T-helper 1 cell (primary cell): ENCODE results near the gene MED15.
"Not testable (repeated sequence)": the region's sequence is repeated elsewhere in the genome, so short reads cannot be mapped to it uniquely, and the experiment has no call there.

Source experiments
- DNase-seq, 5 donors: peaks; one replicate each; pipeline ENCODE4 v3.0.0-alpha.2; 2012 to 2020

The MED15 gene

DNA sequence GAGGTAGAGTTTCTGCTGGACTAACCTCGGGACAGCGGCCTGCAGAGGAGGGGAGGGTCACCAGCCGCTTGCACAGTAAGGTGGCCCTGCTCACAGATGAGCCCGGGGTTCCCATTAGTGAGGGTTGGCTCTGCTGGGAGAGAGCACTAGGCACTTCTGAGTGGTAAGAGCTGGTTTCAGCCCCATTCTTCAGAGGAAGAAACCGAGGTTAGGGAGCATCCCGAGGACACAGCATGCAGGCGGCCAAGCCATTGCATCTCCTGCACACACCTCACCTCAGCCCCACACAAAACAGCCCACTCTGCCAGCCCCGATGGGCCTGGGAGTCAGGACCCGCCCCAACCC lies 99.3 kb downstream of the MED15 start:
- DNase-seq, result no peak

DNA sequence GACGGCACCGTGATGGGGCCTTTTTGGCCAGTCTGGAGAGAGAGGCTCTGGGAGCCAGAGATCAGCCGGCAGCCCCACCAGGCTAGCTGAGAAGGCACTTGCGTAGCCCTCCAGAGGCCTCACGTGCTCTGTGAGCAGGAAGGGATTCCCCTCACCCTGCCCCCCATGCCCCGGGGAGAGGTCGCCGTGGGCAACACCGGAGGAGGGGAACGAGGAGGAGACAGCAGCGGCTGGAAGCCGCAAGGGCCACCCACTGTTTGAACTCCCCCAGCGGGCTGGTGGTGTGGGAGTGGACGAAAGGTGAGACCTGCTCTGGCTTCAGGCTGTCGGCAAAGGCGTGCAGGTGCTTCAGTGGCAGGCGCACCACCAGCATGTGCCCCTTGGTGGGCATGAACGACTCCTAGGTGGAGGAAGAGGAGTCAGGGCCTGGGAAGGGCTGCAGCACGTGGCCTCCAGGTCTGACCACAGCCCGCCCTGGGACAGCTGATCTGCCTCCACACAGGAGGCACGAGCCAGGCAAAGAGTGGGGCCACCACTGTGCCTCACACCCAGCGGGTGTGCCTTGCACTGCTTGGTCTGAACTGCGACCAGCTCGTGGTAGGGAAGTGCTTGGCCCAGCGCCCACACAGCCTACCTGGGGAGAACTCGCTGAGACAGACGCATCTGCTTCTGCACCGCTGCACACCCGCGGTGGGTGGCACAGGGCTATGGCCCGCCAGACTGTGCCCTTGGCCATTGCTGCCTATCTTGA lies 99.9 kb downstream of the MED15 start:
- DNase-seq, result no peak

DNA sequence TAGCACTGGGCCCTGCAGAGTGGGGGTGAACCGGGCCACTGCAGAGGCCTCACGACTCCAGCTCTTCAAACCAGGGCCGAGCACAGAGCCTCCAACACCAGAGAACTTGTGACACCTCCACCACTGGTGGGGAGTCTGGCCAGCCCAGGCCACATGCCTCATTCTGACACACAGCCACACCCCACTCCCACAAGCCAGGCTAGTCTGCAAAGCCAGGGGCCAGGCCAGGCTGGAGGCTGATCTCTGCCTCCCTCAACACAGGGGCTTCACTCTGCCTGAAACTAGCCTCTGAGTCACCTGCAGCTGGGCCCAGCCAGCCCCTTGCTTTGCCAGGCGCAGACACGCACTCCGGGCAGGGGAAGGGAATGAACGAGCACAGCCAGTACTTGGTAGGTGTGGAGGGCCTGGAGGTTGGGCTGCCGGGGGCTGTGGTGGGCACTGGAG lies 102.9 kb downstream of the MED15 start:
- DNase-seq, result no peak

DNA sequence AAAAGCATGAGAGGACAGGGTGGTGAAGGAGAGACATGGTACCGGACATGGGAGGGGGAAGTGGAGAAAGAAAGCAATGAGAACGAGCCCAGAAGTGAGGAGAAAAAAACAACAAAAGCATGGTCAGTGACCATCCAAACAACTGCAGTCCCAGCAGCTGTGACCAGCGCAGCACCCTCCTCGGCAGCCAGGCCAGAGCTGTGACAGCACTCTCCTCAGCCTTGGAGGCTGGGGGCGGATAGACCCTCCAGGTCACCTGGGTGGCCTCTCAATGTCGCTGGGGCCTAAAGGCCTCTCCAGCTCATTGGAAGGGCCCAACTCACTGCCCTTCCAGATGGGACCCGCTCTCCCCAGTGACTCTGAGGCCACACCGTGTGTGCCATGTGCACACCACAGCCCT lies 103.3 kb downstream of the MED15 start:
- DNase-seq, result no peak

DNA sequence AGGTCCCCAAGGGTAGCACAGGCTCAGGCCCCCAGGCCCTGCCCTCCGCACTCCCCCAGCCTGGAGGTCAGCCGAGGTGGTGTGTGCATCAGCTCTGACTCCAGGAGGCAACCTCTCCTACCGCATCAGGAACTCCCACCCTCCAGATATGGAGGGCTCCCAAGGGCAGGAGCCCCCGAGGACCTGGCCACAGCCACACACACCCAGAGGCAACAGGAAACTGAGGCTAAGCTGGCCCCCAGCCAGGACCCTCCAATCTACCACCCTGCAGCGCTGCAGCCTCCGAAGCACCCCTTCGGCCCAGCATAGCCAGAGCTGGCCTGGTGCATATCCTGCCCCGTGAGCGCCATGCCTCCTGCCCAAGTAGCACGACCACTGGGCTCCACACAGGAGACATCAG lies 104.0 kb downstream of the MED15 start:
- no peak for DNase-seq

DNA sequence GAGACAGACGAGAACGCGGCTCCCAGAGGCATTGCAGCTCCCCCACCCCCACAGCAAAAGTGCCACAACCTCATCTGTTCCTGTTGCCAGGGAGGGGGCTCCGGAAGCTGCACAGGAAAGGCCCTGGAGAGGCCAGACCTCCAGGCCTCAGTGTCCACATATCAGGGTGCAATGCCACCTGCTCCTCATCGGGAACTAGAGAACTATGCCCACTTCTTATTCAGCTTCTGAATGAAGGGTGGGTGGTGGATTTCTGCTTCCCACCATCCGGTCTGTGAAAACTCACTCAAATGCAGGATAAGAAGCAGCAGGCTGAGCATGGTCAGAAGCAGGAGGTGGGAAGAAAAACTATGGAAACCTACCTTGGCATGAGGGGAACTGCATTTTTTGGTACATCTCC lies 105.9 kb downstream of the MED15 start:
- no peak for DNase-seq

DNA sequence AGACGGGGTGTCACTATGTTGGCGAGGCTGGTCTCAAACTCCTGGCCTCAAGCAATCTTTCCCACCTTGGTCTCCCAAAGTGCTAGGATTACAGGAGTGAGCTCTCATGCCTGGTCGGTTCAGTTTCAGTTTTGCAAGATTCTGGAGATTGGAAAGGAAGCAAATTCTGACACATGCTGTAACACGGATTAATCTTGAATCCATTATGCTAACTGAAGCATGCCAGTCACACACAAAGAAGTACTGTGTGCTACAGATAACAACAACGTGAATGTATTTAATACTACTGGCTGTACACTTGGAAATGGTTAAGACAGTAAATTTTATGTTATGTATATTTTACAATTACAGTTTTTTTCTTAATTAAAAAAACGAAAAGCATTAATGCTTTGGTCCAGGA lies 107.6 kb downstream of the MED15 start:
- DNase-seq, result no peak

DNA sequence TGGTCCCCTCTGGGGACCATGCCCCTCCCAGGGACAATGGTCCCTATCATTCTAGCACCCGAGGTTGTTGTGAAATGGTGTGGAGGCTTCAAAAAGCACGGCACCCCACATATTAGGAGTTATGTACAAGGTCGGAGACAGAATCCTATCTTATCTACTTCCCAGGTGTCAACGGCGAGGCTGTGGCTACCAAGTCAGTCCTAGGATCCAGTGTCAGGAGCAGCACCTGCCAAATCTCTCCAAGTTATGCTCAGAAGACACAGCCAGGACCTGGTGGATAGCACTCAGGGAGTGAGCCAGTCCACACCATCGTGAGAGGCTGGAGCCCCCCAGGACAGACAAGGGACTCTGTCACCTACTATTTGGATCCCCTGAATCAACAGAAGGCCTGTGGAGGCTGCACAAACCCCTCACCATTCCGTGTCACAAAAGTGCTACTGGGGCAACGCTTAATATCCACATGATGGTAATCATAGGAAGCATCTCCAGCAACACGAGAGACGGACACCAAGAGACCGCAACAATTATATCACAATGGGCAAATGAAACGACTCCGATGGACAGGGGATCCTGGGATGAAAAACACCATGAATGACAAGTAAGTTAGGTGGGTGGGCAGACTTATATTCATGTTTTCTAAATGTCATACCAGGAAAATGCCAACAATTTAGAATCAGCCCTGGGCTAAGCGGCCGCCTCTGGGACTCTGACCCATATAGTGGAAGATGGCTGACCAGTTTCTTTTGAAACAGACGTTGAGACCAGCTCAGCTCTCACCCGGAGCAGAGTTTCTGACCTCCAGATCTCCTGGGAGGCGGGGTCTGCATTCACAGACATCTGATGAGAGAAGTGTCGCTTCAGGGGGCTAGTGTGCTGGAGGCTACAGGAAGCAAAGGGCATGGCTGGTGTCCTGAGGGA lies 108.4 kb downstream of the MED15 start:
- DNase-seq, result no peak

DNA sequence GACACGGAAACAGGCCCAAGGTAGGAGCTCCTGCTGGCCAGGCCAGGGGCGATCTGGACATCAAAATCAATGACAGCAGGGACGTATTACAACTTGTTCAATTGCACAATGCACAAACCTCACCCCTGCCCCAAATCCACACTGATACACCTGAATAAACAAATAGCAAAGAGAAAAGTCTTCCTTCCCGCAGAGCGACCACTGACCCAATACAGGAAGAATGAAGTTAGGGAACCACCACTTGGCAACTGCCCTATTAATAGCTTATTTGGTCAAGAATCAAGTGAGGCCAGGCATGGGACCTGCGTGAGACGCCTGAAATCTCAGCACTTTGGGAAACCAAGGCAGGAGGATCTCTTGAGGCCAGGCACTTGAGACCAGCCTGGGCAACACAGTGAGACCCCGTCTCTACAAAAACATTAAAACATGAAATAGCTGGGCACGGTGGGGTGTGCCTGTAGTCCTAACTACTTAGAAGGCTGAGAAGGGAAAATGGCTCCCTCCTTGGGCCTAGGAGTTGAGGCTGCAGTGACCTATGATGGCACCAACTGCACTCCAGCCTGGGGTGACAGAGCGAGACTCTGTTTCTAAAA lies 109.1 kb downstream of the MED15 start:
- DNase-seq, result no peak

DNA sequence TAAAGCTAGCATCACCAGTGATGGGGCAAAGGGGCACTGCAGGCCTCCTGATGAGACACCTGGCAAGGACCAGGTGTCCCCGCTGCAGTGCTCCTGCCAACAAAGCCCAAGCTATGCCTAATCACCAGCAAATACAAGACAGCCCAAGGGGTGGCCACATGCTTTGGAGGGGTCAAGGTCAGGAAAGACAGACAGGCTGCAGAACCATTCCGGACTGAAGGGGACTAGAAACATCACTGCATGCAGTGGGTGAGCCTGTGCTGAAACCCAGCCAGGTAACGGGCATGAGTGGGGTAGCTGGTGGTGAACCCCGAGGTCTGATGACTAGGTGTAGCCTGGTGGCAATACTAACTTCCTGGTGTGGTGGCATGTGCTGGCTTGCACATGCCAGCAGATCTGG lies 111.1 kb downstream of the MED15 start:
- no peak for DNase-seq

DNA sequence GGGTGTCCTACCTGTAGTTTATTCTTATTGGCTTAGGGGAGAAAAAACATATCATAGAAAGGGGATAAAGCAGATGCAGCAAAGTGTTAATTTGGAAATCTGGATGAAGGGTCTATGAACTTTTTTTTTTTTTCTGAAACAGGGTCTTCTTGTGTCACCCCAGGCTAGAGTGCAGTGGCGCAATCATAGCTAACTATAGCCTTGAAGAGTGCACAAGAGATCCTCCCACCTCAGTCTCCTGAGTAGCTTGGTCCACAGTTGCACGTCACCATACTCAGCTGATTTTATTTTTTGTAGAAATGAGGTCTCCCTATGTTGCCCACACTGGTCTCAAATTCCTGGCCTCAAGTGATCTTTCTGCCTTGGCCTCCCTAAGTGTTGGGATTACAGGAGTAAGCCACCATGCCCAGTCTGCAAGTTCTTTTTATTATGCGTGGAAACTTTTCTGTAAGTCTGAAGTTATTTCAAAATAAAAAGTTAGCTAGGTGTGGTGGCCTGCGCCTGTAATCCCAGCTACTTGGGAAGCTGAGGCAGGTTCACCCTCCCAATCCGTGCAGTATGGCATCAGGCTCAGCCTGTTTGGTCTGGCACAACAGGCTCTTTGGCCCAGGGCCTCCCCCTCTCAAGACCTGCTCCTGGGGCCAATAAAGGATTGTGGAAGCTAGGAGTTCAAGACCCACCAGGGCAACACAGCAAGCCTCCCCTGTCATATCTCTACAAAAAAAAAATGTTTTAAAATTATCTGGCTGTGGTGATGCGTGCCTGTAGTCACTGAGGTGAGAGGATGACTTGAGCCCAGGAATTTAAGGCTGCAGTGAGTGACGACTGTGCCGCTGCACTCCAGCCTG lies 111.9 kb downstream of the MED15 start:
- DNase-seq, result no peak

DNA sequence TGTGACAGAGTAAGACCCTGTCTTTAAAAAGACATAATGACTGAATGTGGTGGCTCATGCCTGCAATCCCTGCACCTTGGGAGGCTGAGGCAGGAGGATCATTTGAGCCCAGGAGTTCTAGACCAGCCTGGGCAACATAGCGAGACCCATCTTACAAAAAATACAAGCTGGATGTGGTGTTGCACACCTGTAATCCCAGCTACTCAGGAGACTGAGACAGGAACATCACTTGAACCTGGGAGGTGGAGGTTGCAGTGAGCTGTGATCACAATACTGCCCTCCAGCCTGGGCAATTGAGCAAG lies 112.4 kb downstream of the MED15 start:
- DNase-seq, result not testable (repeated sequence)

DNA sequence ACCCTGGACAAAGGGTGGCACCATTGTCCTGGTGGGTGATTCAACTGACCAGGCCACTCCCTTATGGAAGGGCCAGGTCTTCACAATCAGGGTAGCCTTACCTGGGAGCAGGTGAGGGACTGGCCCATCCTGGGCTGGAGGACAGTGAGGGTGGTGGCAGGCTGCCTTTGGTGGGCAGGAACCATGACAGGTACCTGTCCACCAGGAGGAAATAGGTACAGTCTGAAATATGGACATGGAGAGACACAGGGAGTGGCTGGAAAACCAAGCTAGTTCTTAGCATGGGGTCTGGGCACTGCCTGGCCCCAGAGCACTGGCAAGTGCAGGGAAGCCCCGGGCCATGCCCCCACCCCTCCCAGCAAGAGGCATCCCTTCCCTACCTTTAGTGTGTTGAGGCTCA lies 113.8 kb downstream of the MED15 start:
- DNase-seq, result no peak

DNA sequence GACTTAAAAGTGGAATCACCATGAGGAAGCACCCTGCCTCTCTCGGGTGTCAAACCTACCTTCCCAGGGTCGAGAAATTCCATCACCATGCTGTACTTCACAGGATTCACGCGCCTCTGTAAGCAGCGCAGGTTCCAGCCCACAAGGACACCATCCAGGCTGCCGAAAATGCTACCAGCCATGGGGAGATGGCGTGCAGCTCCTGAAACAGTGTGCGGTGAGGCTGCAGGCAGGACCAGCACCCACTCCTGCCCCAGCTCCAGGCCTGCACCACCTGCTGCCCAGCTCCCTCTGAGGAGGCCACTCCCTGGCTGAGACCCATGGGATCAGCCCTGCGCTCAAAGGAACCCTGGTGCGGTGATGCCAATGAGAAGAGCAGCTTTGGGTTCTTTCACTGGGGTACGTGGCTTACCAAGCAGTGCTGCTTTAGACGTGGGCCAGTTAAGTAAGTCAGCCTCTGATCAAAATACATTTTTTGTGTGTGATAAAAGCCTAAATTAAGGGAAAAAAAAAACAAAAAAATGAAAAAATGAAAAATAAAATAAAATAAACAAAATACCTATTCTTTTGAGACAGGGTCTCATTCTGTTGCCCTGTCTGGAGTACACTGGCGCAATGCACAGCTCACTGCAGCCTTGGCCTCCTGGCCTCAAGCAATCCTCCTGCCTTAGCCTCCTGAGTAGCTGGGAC lies 115.4 kb downstream of the MED15 start:
- DNase-seq, result no peak

DNA sequence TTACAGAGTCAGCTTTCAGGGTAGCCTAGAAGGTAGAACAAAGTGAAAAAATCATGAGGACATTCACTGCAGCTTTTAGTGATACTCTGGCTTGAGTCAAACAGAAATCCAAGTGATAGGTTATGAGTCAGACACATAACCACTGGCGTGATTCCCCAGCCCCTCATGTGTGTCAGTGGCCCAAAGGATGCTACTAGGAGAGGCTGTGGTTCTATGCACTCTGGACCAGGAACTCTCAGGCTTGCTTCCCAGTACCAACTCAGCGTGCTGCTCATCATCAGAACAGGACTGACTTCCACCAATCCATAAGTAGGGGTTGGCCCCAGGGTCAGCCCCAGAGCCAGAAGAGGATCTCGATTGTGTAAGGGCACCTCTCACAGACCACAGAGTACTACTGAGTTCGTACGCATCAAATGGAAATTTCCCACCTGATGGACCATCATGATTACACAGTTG lies 116.8 kb downstream of the MED15 start:
- peak in 1 of 5 donors; percentile 70 for DNase-seq

DNA sequence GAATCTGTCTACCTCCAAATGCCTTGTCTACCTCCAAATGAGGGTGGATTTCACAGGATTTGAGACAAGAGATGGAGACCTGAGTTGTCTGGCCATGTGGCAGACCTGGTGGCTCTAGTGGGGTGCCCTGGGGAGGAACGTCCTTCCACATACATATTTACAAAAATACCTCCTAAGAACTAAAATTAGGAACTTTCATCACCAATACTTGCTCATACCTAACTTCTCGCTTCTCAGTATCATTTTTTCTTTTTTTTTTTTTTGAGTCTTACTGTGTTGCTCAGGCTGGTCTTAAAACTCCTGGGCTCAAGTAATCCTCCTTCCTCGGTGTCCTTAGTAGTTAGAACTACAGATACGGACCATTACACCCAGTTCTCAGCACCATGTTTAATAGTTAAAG lies 117.9 kb downstream of the MED15 start:
- DNase-seq, result no peak

DNA sequence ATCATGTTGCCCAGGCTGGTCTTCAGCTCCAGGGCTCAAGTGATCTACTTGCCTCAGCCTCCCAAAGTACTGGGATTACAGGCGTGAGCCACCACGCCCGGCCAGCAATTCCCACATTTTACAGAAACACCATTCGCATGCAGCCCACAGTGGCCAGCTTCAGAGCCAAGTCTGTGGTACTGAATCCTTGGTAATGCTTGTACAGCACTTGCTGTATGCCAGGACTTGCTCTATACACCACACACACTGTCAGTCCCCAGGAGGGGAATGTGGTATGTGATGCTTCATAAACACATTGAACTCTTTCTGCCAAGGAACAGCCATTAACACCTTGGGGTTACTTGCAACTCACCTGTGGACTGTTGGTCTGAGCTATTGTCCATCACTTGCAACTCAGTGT lies 119.4 kb downstream of the MED15 start:
- no peak for DNase-seq

DNA sequence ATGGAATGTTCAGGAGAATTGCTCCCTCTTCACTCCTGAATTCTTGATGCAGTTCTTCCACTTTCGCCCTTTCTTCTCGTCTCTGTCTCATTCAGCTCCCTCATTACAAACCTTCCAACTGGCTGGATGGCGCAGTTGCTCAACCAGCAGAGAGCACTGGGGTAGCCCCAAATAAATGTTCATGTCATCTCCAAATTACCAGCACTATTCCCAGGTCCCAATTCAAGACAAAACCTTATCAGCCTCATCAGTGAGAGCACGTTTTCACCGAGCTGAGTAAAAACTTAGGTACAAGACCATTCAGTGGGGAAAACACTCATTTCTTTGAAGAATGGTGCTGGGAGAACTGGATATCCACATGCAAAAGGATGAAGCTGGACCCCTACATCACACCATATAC lies 120.0 kb downstream of the MED15 start:
- DNase-seq, result no peak

DNA sequence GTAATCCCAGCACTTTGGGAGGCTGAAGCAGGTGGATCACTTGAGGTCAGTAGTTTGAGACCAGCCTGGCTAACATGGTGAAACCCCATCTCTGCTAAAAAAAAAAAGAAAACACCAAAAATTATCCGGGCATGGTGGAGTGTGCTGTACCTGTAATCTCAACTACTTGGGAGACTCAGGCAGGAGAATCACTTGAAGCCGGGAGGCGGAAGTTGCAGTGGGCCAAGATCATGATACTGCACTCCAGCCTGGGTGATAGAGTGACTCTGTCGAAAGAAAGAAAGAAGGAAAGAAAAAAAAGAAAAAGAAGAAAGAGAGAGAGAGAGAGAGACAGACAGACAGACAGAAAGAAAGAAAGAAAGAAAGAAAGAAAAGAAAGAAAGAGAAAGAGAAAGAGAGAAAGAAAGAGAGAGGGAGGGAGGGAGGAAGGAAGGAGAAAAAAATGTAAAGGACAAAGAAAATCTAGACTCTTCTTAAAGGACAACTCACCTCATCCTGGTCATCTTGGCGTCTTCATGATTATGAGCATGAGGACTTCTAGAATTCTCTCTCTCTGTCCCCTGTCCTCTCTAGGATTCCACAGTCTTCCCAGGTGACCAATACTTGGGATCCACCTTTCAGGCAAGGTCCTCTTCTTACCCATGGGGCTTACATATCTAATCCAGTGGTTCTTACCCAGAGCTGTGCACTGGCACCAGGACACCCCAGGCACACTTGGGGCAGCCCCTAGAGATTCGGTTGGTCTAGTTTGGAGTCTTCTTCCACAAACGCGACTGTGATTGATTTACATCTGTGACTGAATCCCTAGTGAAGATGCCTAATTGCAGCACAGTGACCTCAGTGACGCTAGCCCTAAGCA lies 120.9 kb downstream of the MED15 start:
- DNase-seq, result no peak

DNA sequence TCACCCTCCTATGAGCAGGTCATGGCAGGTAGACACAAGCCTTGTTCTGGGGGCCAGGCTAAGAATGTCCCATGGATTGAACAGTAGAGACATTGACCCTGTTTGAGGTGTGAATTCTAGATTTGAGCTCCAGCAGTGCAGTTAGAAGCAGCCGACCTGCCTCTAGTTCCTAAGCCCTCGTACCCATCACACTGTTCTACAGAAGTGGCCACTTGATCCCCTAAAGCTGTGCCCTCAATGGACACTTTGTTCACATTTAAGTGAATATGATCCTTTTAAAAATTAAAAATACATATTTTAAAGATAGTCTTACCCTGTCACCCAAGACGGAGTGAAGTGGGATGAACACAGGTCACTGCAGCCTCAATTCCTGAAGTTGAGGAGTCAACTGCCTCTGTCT lies 122.0 kb downstream of the MED15 start:
- no peak for DNase-seq

DNA sequence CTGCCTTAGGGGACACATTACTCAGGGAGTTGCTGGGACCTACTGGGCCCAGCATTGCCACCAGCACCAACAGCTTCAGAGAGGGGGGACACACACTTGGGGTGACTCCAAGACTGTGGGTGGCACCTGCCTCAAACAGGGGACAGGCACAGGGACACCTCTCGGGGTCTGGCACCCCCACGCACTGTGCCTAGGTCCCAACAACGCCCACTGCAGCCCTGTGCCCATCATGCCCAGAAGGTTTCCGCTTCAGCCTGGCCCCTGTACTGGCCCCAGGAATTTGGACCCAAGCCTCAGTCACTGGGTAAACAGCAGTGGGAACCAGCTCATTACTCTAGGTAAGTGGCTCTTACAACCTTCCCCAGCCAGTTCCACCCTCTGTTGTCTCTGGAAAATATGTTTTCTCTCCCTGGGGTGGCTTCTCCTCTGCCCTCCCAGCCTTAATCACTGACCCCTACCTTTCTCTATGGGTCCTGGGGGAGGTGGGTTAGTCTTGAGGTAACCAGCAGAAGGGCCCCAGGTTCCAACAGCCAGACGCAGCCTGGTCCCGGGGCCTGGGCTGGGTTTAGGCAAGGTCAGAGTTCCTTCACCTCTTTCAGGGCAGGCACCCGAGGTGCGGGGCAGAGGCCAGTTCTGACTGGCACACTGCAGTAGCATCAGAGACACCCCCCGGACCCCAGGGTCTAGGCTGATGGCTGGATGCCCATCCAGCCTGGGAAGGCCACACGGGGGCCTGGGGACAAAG lies 123.6 kb downstream of the MED15 start:
- no peak for DNase-seq
